KOPT-K1 (cell line): Measurements from ENCODE around the gene ZBP1.

Source experiments
- H3K27ac ChIP-seq: fragments of 200-600 bp; sonication (generic); 2 replicates; pipeline ENCODE4 v1.5.1; 2016; ENCODE audit warnings: antibody characterized with exemption, mild to moderate bottlenecking, low read depth, low read length; ENCODE audit not compliant: poor library complexity, severe bottlenecking
- H3K36me3 ChIP-seq: fragments of 200-600 bp; sonication (generic); 2 replicates; pipeline ENCODE4 v1.5.1; 2017; ENCODE audit warnings: antibody characterized with exemption, mild to moderate bottlenecking, low read length, moderate library complexity; ENCODE audit not compliant: insufficient read depth
- H3K9me3 ChIP-seq: fragments of 200-600 bp; sonication (generic); 2 replicates; pipeline ENCODE4 v1.5.1; 2017; ENCODE audit warnings: antibody characterized with exemption, low read length, mild to moderate bottlenecking; ENCODE audit not compliant: insufficient read depth, poor library complexity, severe bottlenecking

Gene ZBP1

GRCh38 chr20:57574954-57575353 lies 45.3 kb downstream of the ZBP1 start:
- Histone ChIP-seq H3K36me3 (no peaks in the 10 kb centered on the region), H3K27ac (no peak overlapping the region), H3K9me3 (no peaks in the 10 kb centered on the region)

- no peaks in the 10 kb centered on the region for H3K36me3 ChIP-seq
- no peak overlapping the region for H3K27ac ChIP-seq
- H3K9me3 ChIP-seq, result no peaks in the 10 kb centered on the region
These were observed 46.3 kb downstream of the ZBP1 start for GRCh38 chr20:57573894-57574293.

- Histone ChIP-seq H3K9me3 (no peaks in the 10 kb centered on the region), H3K27ac (no peak overlapping the region)
These were observed 47.0 kb downstream of the ZBP1 start for GRCh38 chr20:57573242-57573641.

GRCh38 chr20:57571782-57572416 lies 48.3 kb downstream of the ZBP1 start:
- no peaks in the 10 kb centered on the region for H3K9me3 ChIP-seq
- H3K36me3 ChIP-seq, result no peaks in the 10 kb centered on the region
- no peak overlapping the region for H3K27ac ChIP-seq

More at GRCh38 chr20:57573242-57573641, 47.0 kb downstream of the ZBP1 start:
- H3K36me3 ChIP-seq, result no peaks in the 10 kb centered on the region

DNA sequence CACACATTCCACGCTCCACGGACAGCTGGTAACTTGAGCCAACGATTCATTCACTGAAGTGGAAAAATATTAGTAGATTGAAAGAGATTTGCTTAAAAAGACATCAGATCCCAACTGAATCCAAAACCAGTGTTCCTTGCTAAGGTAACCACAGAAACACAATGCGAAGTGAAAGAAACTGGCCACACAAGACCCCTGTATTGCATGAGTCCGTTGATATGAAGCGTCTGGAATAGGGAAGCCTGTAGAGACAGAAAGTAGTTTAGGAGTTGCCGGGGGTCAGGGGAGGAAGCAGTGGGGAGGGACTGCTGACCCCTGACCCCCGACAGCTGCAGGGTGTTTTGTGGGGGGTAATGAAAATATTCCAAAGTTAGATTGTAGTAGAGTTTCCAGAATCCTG lies 49.3 kb downstream of the ZBP1 start:
- no peaks in the 10 kb centered on the region for H3K36me3 ChIP-seq
- H3K27ac ChIP-seq, result no peak overlapping the region
- no peaks in the 10 kb centered on the region for H3K9me3 ChIP-seq

GRCh38 chr20:57570145-57570850 lies 49.9 kb downstream of the ZBP1 start:
- Histone ChIP-seq H3K36me3 (no peaks in the 10 kb centered on the region), H3K9me3 (no peaks in the 10 kb centered on the region), H3K27ac (no peak overlapping the region)

GRCh38 chr20:57568960-57569359 lies 51.3 kb downstream of the ZBP1 start:
- Histone ChIP-seq H3K27ac (no peak overlapping the region), H3K36me3 (no peaks in the 10 kb centered on the region), H3K9me3 (no peaks in the 10 kb centered on the region)

GRCh38 chr20:57568088-57568896 lies 51.9 kb downstream of the ZBP1 start:
- Histone ChIP-seq H3K27ac (no peak overlapping the region), H3K9me3 (no peaks in the 10 kb centered on the region), H3K36me3 (no peaks in the 10 kb centered on the region)

DNA sequence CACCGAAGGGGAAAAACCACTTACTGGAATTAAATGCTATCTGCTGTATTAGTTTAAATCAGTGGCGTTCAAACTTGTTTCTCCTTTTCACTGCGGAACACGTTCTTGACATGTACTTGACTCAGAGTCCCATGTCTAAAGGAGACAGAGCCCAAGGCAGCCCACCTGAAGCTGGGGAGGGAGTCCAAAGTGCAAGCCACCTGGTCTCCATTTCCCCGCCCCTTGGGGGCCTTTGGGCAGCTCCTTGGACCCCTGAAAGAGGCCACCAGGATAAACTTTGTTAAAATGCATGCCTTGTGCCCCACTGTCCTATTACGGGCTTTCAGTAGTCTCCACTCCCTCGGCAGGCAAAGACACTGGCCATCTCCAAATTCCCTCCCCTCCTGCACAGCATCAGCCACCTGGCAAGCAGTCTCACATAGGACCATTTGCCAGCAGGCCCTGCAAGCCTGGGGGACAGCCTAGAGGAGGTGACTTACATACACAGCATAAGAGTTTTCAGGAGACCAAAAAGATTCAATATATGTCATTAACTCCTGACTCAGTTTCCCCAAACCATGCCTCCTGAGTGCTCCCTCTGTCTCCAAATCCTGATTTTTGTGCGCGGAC lies 52.7 kb downstream of the ZBP1 start:
- Histone ChIP-seq H3K9me3 (no peaks in the 10 kb centered on the region), H3K27ac (no peak overlapping the region), H3K36me3 (no peaks in the 10 kb centered on the region)

DNA sequence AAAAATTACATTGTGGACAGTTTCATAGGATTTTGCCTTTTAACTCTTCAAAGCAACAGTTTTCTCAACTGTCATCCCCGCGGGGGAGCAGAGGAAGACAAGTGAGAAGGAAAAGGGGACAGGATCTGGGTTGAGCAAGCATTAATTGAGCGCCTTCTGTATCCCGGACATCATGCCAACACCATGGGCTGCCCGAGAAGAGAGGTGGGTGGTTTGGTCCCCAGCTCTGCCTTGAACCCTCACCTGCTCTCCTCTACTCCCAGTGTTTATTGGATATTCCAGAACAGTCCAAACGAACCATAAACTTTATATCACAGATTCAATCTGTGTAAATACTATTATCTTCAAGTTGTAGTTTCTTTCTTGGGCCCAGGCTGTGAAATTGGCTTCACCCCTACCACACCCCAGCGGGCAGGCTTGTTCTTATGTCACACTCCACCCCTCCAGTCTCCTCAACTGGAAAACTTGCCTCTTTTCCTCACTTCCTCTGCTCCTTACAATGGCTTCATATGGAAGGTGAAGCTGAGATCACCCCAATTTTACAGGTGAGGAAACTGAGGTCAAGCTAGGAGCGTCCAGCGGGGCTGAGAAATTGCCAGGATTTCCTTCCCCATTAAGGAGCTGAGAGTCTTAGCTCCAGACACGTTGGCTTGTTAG lies 53.3 kb downstream of the ZBP1 start:
- H3K9me3 ChIP-seq, result no peaks in the 10 kb centered on the region
- no peak overlapping the region for H3K27ac ChIP-seq

GRCh38 chr20:57566399-57566798 lies 53.8 kb downstream of the ZBP1 start:
- no peak overlapping the region for H3K27ac ChIP-seq
- H3K9me3 ChIP-seq, result no peaks in the 10 kb centered on the region
- H3K36me3 ChIP-seq, result no peaks in the 10 kb centered on the region

More for the DNA sequence above, 53.3 kb downstream of the ZBP1 start:
- H3K36me3 ChIP-seq, result no peaks in the 10 kb centered on the region

GRCh38 chr20:57564951-57565642 lies 55.1 kb downstream of the ZBP1 start:
- Histone ChIP-seq H3K9me3 (no peaks in the 10 kb centered on the region), H3K36me3 (no peaks in the 10 kb centered on the region), H3K27ac (no peak overlapping the region)

DNA sequence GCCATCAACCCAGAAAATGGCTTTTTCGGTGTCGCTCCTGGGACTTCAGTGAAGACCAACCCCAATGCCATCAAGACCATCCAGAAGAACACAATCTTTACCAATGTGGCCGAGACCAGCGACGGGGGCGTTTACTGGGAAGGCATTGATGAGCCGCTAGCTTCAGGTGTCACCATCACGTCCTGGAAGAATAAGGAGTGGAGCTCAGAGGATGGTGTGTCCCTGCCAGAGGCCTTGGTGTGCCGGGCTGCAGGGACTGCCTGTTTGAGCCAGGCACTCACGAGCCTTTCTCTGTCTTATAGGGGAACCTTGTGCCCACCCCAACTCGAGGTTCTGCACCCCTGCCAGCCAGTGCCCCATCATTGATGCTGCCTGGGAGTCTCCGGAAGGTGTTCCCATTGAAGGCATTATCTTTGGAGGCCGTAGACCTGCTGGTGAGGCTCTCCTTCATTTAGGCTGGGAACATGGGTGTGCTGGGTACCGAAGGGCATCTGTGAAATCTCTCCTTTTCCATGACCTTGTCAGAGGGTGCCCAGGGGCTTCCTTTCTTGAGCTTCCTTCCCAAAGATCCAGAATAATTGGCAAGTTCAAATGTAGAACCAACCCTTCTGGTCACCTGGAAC lies 55.9 kb downstream of the ZBP1 start:
- Histone ChIP-seq H3K27ac (no peak overlapping the region), H3K9me3 (no peaks in the 10 kb centered on the region), H3K36me3 (no peaks in the 10 kb centered on the region)

GRCh38 chr20:57563522-57563921 lies 56.7 kb downstream of the ZBP1 start:
- no peaks in the 10 kb centered on the region for H3K36me3 ChIP-seq
- H3K27ac ChIP-seq, result no peak overlapping the region
- H3K9me3 ChIP-seq, result no peaks in the 10 kb centered on the region
